ENCODE results near the gene C6orf89.

Gene C6orf89

GRCh38 chr6:36973647-36974046, 87.9 kb downstream of the C6orf89 start:
- no peak for TF ChIP-seq CTCF (IDR thresholded peaks at IDR 0.05; ENCODE audit: insufficient read depth, low read length, missing control alignments)
- ChIA-PET CTCF (no interaction called here), POLR2A (no interaction called here)
- DNase-seq (ENCODE audit: low read depth, low spot score) = no peak
- no peak overlapping the region for H3K4me3 ChIP-seq (ENCODE audit: low read depth, low read length)

- CTCF ChIA-PET = interaction anchor here (0.8 to 8.6 kb wide), 6 partner anchors 20 to 234 kb away, joined by 3 to 87 read pairs (median 8); partner anchors contain the start of gene C6orf89
- POLR2A ChIA-PET = interaction anchor here (1.1 kb wide), 1 partner anchor 11 kb away, joined by 3 read pairs; the partner anchor contains the start of gene MTCH1
- H3K4me3 ChIP-seq (ENCODE audit: low read depth, low read length) = no peak overlapping the region
- DNase-seq (ENCODE audit: low read depth, low spot score) = no peak
- TF ChIP-seq CTCF (IDR thresholded peaks at IDR 0.05; ENCODE audit: insufficient read depth, low read length, missing control alignments) = no peak
These were observed 89.7 kb downstream of the C6orf89 start for GRCh38 chr6:36975231-36976006.

- ChIA-PET CTCF (interaction anchor here (1.5 to 8.6 kb wide), 6 partner anchors 10 to 234 kb away, joined by 3 to 87 read pairs (median 8); partner anchors contain the start of genes C6orf89 and MTCH1), POLR2A (interaction anchor here (1.1 kb wide), 1 partner anchor 10 kb away, joined by 3 read pairs; the partner anchor contains the start of gene MTCH1)
- no peak for DNase-seq (ENCODE audit: low read depth, low spot score)
- no peak overlapping the region for H3K4me3 ChIP-seq (ENCODE audit: low read depth, low read length)
- TF ChIP-seq CTCF (IDR thresholded peaks at IDR 0.05; ENCODE audit: insufficient read depth, low read length, missing control alignments) = no peak
These were observed 90.2 kb downstream of the C6orf89 start for GRCh38 chr6:36976007-36976264.

GRCh38 chr6:36976509-36976908, 90.8 kb downstream of the C6orf89 start:
- POLR2A ChIA-PET = interaction anchor here (1.1 kb wide), 1 partner anchor 9 kb away, joined by 3 read pairs; the partner anchor contains the start of gene MTCH1
- H3K4me3 ChIP-seq (ENCODE audit: low read depth, low read length) = no peak overlapping the region
- no peak for TF ChIP-seq CTCF (IDR thresholded peaks at IDR 0.05; ENCODE audit: insufficient read depth, low read length, missing control alignments)
- CTCF ChIA-PET = interaction anchor here (1.5 to 8.6 kb wide), 6 partner anchors 10 to 233 kb away, joined by 3 to 87 read pairs (median 8); partner anchors contain the start of genes C6orf89 and MTCH1
- no peak for DNase-seq (ENCODE audit: low read depth, low spot score)

GRCh38 chr6:36976931-36977330, 91.2 kb downstream of the C6orf89 start:
- TF ChIP-seq CTCF (IDR thresholded peaks at IDR 0.05; ENCODE audit: insufficient read depth, low read length, missing control alignments) = no peak
- no peak for DNase-seq (ENCODE audit: low read depth, low spot score)
- ChIA-PET POLR2A (interaction anchor here (0.6 kb wide), 1 partner anchor 44 kb away, joined by 3 read pairs; no protein-coding TSS in a partner anchor), CTCF (interaction anchor here (1.1 to 8.6 kb wide), 8 partner anchors 9 to 233 kb away, joined by 3 to 87 read pairs (median 8); partner anchors contain the start of genes C6orf89, MTCH1 and PPIL1)
- H3K4me3 ChIP-seq (ENCODE audit: low read depth, low read length) = no peak overlapping the region

- TF ChIP-seq CTCF (IDR thresholded peaks at IDR 0.05; ENCODE audit: insufficient read depth, low read length, missing control alignments) = peak; percentile 33
- POLR2A ChIA-PET = interaction anchor here (0.6 to 1.2 kb wide), 2 partner anchors 9 to 45 kb away, joined by 3 read pairs; partner anchors contain the start of gene MTCH1
- CTCF ChIA-PET = interaction anchor here (0.6 to 8.6 kb wide), 9 partner anchors 9 to 233 kb away, joined by 3 to 87 read pairs (median 6); partner anchors contain the start of genes C6orf89, MTCH1 and PPIL1
- H3K4me3 ChIP-seq (ENCODE audit: low read depth, low read length) = no peak overlapping the region
- no peak for DNase-seq (ENCODE audit: low read depth, low spot score)
These were observed 91.8 kb downstream of the C6orf89 start for GRCh38 chr6:36977470-36977941.
